ENCODE measurements around the gene PRKACG. TPM values are rescaled to one million over a fixed set of nuclear protein-coding genes. Genes with fewer than 3 reads are reported as not detected.
A peak's percentile ranks its signal among the peaks of the same experiment; 100 is the strongest.

The PRKACG gene
- total and polyA plus RNA-seq, 2 experiments from 2014 or later, result not detected

GRCh38 chr9:69049094-69049493 is 35.2 kb upstream of the PRKACG start:
- H4K20me1 ChIP-seq (replicated peaks; ENCODE audit: insufficient read depth), result peaks cover 6% of the 10 kb centered on the region; the same call in 1 of the 2 replicates
- no peak for DNase-seq (ENCODE audit: low spot score)
- no peak overlapping the region for H3K4me3 Mint-ChIP-seq

DNA sequence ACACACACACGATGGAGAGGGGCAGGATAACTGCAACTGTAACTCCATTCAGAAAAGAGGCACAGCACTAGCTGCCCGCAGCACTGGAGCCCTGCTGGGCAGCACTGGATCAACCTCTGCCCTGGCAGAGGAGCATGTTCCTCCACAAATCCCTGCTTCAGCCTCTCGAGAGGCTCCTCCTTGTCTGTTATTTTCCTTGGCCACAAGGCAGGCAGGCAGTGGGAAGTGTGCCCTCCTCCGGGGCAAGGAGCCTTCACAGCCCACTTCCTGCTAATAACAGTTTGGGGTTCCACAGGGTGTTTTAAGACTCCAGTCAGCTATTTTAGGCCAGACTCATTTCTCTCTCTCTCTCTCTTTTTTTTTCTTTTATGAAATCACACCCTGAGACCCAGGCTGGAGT is 33.5 kb upstream of the PRKACG start:
- H4K20me1 ChIP-seq (replicated peaks; ENCODE audit: insufficient read depth), result peaks cover 8% of the 10 kb centered on the region; the same call in 1 of the 2 replicates

More at GRCh38 chr9:69049094-69049493, 35.2 kb upstream of the PRKACG start:
- Histone ChIP-seq H3K4me1 (ENCODE audit: insufficient read depth) (peaks cover 26% of the 10 kb centered on the region), H3K9me2 (ENCODE audit: insufficient read depth) (no peaks in the 10 kb centered on the region), H3K36me3 (ENCODE audit: insufficient read depth) (peaks cover 3% of the 10 kb centered on the region), H3K27ac (ENCODE audit: low read depth) (no peak overlapping the region), H3F3A (replicated peaks; ENCODE audit: low read depth) (peaks cover 2% of the 10 kb centered on the region; the same call in 1 of the 2 replicates), H3K4me2 (no peak overlapping the region), H2AFZ (no peak overlapping the region), H3K79me2 (replicated peaks; ENCODE audit: insufficient read depth) (peaks cover 17% of the 10 kb centered on the region), H3K27me3 (ENCODE audit: insufficient read depth) (no peaks in the 10 kb centered on the region), H3K4me3 (no peak overlapping the region)
- no peak for TF ChIP-seq STAT1 (IDR thresholded peaks at IDR 0.05; ENCODE audit: unreplicated experiment)
- TF ChIP-seq EZH2 (IDR thresholded peaks at IDR 0.05; ENCODE audit: low read depth, unreplicated experiment), result no peak
- no peak for TF ChIP-seq EZH2phosphoT487 (IDR thresholded peaks at IDR 0.05; ENCODE audit: unreplicated experiment)
- Mint-ChIP-seq H3K27me3 (ENCODE audit: insufficient read depth, low read depth, poor library complexity) (peaks cover 14% of the 10 kb centered on the region), H3K9me3 (no peaks in the 10 kb centered on the region), H3K27ac (no peak overlapping the region), H3K36me3 (ENCODE audit: low read depth) (peaks cover 34% of the 10 kb centered on the region), H3K4me1 (peaks cover 30% of the 10 kb centered on the region)
- no peak for ATAC-seq

More for the DNA sequence above, 33.5 kb upstream of the PRKACG start:
- Histone ChIP-seq H3K4me3 (no peak overlapping the region), H3K4me2 (no peak overlapping the region), H3K79me2 (replicated peaks; ENCODE audit: insufficient read depth) (peaks cover 34% of the 10 kb centered on the region), H3K9me2 (ENCODE audit: insufficient read depth) (no peaks in the 10 kb centered on the region), H2AFZ (no peak overlapping the region), H3K27me3 (ENCODE audit: insufficient read depth) (no peaks in the 10 kb centered on the region), H3K36me3 (ENCODE audit: insufficient read depth) (peaks cover 3% of the 10 kb centered on the region), H3K4me1 (ENCODE audit: insufficient read depth) (peaks cover 36% of the 10 kb centered on the region), H3K27ac (ENCODE audit: low read depth) (no peak overlapping the region), H3F3A (replicated peaks; ENCODE audit: low read depth) (peaks cover 2% of the 10 kb centered on the region; the same call in 1 of the 2 replicates)
- H3K27ac Mint-ChIP-seq, result peak overlapping the region; percentile 73; the same call in 1 of the 2 replicates
- peaks cover 12% of the 10 kb centered on the region for H3K27me3 Mint-ChIP-seq (ENCODE audit: insufficient read depth, low read depth, poor library complexity)
- DNase-seq (ENCODE audit: low spot score) (no peak), ATAC-seq (no peak)
- no peak overlapping the region for H3K4me3 Mint-ChIP-seq
- no peaks in the 10 kb centered on the region for H3K9me3 Mint-ChIP-seq
- H3K4me1 Mint-ChIP-seq, result peaks cover 33% of the 10 kb centered on the region
- peaks cover 29% of the 10 kb centered on the region for H3K36me3 Mint-ChIP-seq (ENCODE audit: low read depth)
- TF ChIP-seq ZNF331 (CRISPR knock-in tag; IDR thresholded peaks at IDR 0.05; ENCODE audit: low read depth) (no peak), POLR2AphosphoS5 (IDR thresholded peaks at IDR 0.05; ENCODE audit: low read depth) (no peak), NANOG (IDR thresholded peaks at IDR 0.05; ENCODE audit: borderline replicate concordance) (no peak), ZNF462 (CRISPR knock-in tag; IDR thresholded peaks at IDR 0.05) (no peak), EZH2 (IDR thresholded peaks at IDR 0.05; ENCODE audit: low read depth, unreplicated experiment) (no peak)
